K562 (cell line): Measurements from ENCODE around the gene PSAP. TPM values are rescaled to one million over a fixed set of nuclear protein-coding genes. Genes with fewer than 3 reads are reported as not detected.
A peak's percentile ranks its signal among the peaks of the same experiment; 100 is the strongest.

ENCODE experiments used
- ATAC-seq: fragments of 200-7000 bp; cut with Tn5 transposase; 3 replicates; pipeline ENCODE4 v1.9.1; 2020; ENCODE audit warnings: moderate library complexity
- BruUV-seq: library from RNA; stranded (reverse); fragments of 400-500 nt; replicated peaks from 2 replicates; lab custom pipeline; 2021; lab: Mats Ljungman, UMichigan
- CTCF ChIA-PET: fragments of 300-600 bp; formaldehyde crosslinking; extraction: SDS; loops from one replicate; lab custom pipeline; 2021; ENCODE audit warnings: low intra/inter-chr PET ratio; lab: Yijun Ruan, JAX
- POLR2A ChIA-PET: fragments of 300-600, 350-650 bp; sonication (Branson Sonifier 250); formaldehyde crosslinking; extraction: SDS; loops from one replicate; lab custom pipeline; 2021; ENCODE audit warnings: antibody characterized with exemption, inconsistent platforms; lab: Yijun Ruan, JAX
- DNase-seq, 4 experiments: peaks; one replicate each; pipeline versions ENCODE4 v3.0.0 to v3.0.0-alpha.2; 2011 to 2018; ENCODE audit warnings: low spot score in 3 of 4, mixed read lengths in 3 of 4; ENCODE audit errors: extremely low read depth in 1 of 4
- FAIRE-seq: peaks from 2 replicates; lab custom pipeline; 2011; peaks lifted over from hg19 to GRCh38; lab: Jason Lieb, UNC
- H2AFZ ChIP-seq: 2 replicates; pipeline ENCODE4 v1.6.0; 2011; ENCODE audit warnings: low read depth, low read length, control low read depth, inconsistent platforms
- H3K27ac ChIP-seq: fragments of 200-600 bp; 3 replicates; pipeline ENCODE4 v1.8.0; 2011; ENCODE audit warnings: low read depth, mild to moderate bottlenecking, control low read depth, inconsistent platforms, low read length, moderate library complexity, mixed read lengths; ENCODE audit errors: extremely low read depth
- H3K27me3 ChIP-seq, 2 experiments: fragments of 300-600 bp in 1 of 2; 2 replicates in 1 of 2; 3 replicates in 1 of 2; pipeline versions ENCODE4 v1.6.0 to v1.8.0; 2011; ENCODE audit warnings: inconsistent platforms in 2 of 2, low read length in 2 of 2, mild to moderate bottlenecking in 1 of 2, mixed read lengths in 1 of 2, moderate library complexity in 1 of 2; ENCODE audit not compliant: control insufficient read depth in 2 of 2, insufficient read depth in 2 of 2
- H3K36me3 ChIP-seq: fragments of 300-600 bp; 3 replicates; pipeline ENCODE4 v1.8.0; 2011; ENCODE audit warnings: mild to moderate bottlenecking, low read length, inconsistent platforms; ENCODE audit not compliant: control insufficient read depth, insufficient read depth
- H3K4me1 ChIP-seq, 2 experiments: fragments of 200-600 bp in 1 of 2; replicated peaks in 1 of 2; 2 replicates in 1 of 2; 3 replicates in 1 of 2; pipeline versions ENCODE4 v1.5.1 to v1.8.0; 2011; ENCODE audit warnings: inconsistent platforms in 2 of 2, low read length in 2 of 2, mild to moderate bottlenecking in 1 of 2, mixed read lengths in 1 of 2, moderate library complexity in 1 of 2; ENCODE audit not compliant: control insufficient read depth in 2 of 2, insufficient read depth in 2 of 2
- H3K4me2 ChIP-seq: 2 replicates; pipeline ENCODE4 v1.6.1; 2011; ENCODE audit warnings: low read length, control low read depth, inconsistent platforms, mixed read lengths; ENCODE audit not compliant: insufficient read depth
- H3K4me3 ChIP-seq: fragments of 200-600 bp; sonication (generic), shearing (Covaris generic); 2 replicates; pipeline ENCODE4 v1.5.1; 2016; ENCODE audit warnings: control low read depth, inconsistent platforms
- H3K79me2 ChIP-seq: fragments of 200-600 bp; 3 replicates; pipeline ENCODE4 v1.8.0; 2011; ENCODE audit warnings: low read length, inconsistent platforms; ENCODE audit not compliant: control insufficient read depth, insufficient read depth
- H3K9ac ChIP-seq, 2 experiments: 2 replicates each; pipeline versions ENCODE4 v1.6.0 to v1.6.1; 2011; ENCODE audit warnings: low read depth in 2 of 2, low read length in 2 of 2, control low read depth in 1 of 2, inconsistent platforms in 1 of 2, mild to moderate bottlenecking in 1 of 2, mixed read lengths in 1 of 2; ENCODE audit not compliant: insufficient read depth in 1 of 2
- H3K9me1 ChIP-seq: one replicate; pipeline ENCODE4 v1.6.0; 2011; ENCODE audit warnings: inconsistent platforms, mild to moderate bottlenecking, low read length, moderate library complexity; ENCODE audit not compliant: control insufficient read depth, insufficient read depth
- H3K9me3 ChIP-seq: replicated peaks from 2 replicates; pipeline ENCODE4 v1.5.1; 2011; ENCODE audit warnings: low read depth, low read length, inconsistent platforms; ENCODE audit not compliant: control insufficient read depth, insufficient read depth
- H4K20me1 ChIP-seq: replicated peaks from 2 replicates; pipeline ENCODE4 v1.6.1; 2011; ENCODE audit warnings: low read length, inconsistent platforms, mixed read lengths; ENCODE audit not compliant: control insufficient read depth, insufficient read depth
- CUX1 ChIP-seq: fragments of 200-800 bp; sonication (Bioruptor generic); IDR thresholded peaks from 2 replicates; pipeline ENCODE4 v1.6.1; 2016; ENCODE audit warnings: missing genetic modification characterization, missing compliant biosample characterization
- POLR2AphosphoS2 ChIP-seq: IDR thresholded peaks from 2 replicates; pipeline ENCODE4 v1.6.1; 2012; ENCODE audit warnings: low read length, improper control_type of control experiment
- WGBS: fragments of 100-300 bp; shearing (Covaris generic); methylation state at CpG from one replicate; pipeline ENCODE4 v1.1.6; 2016; ENCODE audit warnings: low coverage, mixed read lengths; ENCODE audit not compliant: insufficient coverage; ENCODE audit errors: missing lambda C conversion rate; 5-methylcytosine and 5-hydroxymethylcytosine counted together
- in situ Hi-C: fragments of 300-500 bp; cut with MboI; formaldehyde crosslinking; loops from 4 replicates; pipeline ENCODE4 v1.15.0; 2018; ENCODE audit warnings: inconsistent platforms, mixed read lengths
- intact Hi-C: fragments of 100-400 bp; cut with micrococcal nuclease; formaldehyde crosslinking; loops from 2 replicates; pipeline ENCODE4 v1.14.2; 2022
- polyA plus RNA-seq, 8 experiments: library from polyadenylated mRNA; depleted of rRNA in 4 of 8; stranded (reverse) in 5 of 8; unstranded in 3 of 8; fragments of >200 nt; fragmentation: Nextera tagmentation in 2 of 8; fragmentation: Illumina TruSeq in 1 of 8; extraction: Ambion mirVana in 2 of 8; extraction: Trizol in 1 of 8; gene quantifications; 2 replicates each; pipeline versions ENCODE4 v1.2.1 to v1.2.3, GENCODE V29; 2011 to 2014; ENCODE audit warnings: inconsistent platforms in 1 of 8, missing spikeins in 1 of 8
- total RNA-seq, 7 experiments: library from RNA; depleted of rRNA in 6 of 7; stranded (reverse); fragments of >200 nt in 6 of 7; fragmentation: Illumina TruSeq in 2 of 7; extraction: Trizol in 2 of 7; gene quantifications; 2 replicates each; pipeline versions ENCODE4 v1.2.1 to v1.2.3, GENCODE V29; 2011 to 2021; ENCODE audit warnings: low replicate concordance in 1 of 7

Gene PSAP
- total and polyA plus RNA-seq, 9 of the 15 experiments (the other 6 are each of a cell fraction or from before 2014, with no cell fraction given): 245 to 700 (median 429) TPM

DNA sequence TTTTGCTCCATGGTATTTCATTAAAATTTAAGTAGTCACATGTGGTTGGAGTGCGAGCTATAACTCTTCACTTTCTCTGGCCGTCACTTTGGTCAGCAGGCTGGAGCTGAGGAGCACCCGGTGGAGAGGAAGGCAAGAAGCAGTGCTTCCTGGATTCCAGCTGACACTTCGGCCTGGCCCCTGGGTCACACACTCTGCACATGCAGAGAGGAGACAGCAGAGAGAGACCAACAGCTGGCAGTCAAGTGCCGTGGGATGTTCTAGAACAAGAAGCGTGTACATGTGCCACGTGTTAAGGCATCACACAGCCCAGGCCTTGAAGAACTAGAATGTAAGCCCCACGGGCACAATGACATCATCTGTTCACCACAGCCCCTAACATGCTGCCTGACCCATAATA, 30.1 kb downstream of the PSAP start:
- in situ Hi-C loops: no loop called here
- FAIRE-seq: no peak

More for the DNA sequence above, 30.1 kb downstream of the PSAP start:
- Histone ChIP-seq H3K9me1 (no peaks in the 10 kb centered on the region), H3K27ac (no peak overlapping the region), H3K27me3 (no peaks in the 10 kb centered on the region), H4K20me1 (peaks cover 8% of the 10 kb centered on the region; the same call in 1 of the 2 replicates), H3K9me3 (no peaks in the 10 kb centered on the region), H2AFZ (no peak overlapping the region), H3K4me2 (no peak overlapping the region), H3K79me2 (no peaks in the 10 kb centered on the region), H3K4me3 (no peak overlapping the region)
- POLR2A ChIA-PET: interaction anchor here (1.0 to 2.4 kb wide), 3 partner anchors 9 to 20 kb away, joined by 3 to 8 read pairs (median 4); no protein-coding TSS in a partner anchor
- CTCF ChIA-PET: no interaction called here
- ATAC-seq: no peak
- 94% methylated on average over 8 of the region's 8 CpGs for WGBS
- TF ChIP-seq CUX1 (no peak), POLR2AphosphoS2 (0 out of 2 replicates have a peak, but pooled peaks have one; percentile 10)
- TF ChIP-seq, all 486 proteins: peak for 1
- intact Hi-C loops: no loop called here
- DNase-seq: no peak
- Histone ChIP-seq H3K4me1 (peaks cover 0 to 5% of the 10 kb centered on the region in 2 experiments; a peak in 1 of 5 replicates), H3K9ac (peak overlapping the region in 1 of 2 experiments; percentile 69; a peak in 1 of 4 replicates), H3K36me3 (peaks cover 98% of the 10 kb centered on the region)
- BruUV-seq: no TSS peak
